Activated CD4-positive, CD25-positive, alpha-beta regulatory T cell treated with anti-CD3 and anti-CD28 coated beads, Interleukin-2, amount 50 U/mL, for 16 hours (primary cell): ENCODE results near the gene LGALS1.

Source experiments
- DNase-seq: peaks from one replicate; pipeline ENCODE4 v3.0.0-alpha.2; 2020; ENCODE audit warnings: low read depth, low spot score

LGALS1 gene

DNA sequence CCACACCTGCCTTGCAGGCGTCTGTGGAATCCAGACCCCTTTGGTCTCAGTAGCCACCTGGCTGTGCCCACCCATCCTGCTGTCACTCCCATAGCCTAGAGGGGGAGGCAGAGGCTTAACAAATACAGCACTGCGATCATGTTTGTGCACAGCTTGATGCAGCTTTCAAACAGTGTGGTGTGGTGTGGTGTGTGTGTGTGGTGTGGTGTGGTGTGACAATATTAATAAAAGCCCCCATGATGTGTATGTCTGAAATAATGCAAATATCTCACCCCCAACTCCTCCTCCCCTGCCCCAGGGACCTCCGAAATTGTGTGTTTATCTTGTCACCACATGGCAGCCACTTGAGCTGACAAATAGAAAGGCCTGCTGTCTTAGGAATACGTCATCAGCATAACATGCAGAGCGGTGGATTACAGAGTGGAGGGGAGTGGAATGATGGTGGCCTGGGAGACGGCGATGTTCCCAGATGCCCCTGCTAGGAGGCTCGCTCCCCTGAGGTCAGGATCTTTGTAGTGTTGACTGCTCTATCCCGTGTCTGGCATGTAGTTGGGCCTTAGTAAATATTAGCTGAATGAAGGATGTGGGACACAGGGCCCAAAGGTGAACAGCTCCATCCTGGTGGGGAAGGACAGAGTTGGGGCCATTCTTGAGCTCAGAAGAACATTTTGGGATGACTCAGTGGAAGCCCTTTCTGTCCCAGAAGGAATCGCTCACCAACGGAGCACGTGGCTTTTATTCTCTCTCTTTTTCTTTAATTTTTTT lies 14.1 kb upstream of the LGALS1 start:
- no peak for DNase-seq

DNA sequence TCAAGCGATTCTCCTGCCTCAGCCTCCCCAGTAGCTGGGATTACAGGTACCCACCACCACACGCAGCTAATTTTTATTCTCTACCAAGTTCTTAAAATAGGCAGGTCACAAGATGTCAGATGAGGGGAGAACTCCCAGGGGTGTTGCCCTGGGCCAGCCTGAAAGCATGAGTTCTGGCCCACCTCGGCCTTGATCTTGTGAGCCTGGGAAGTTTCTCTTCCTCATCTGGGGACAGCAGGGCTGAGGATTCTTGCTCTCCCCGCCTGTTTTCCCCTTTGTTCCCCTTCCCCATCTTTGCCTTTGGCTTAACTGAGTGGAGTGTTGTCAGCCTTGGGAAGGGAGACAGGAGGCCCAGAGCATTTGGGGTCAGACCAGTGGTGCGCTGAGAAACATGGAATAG lies 13.4 kb upstream of the LGALS1 start:
- no peak for DNase-seq

DNA sequence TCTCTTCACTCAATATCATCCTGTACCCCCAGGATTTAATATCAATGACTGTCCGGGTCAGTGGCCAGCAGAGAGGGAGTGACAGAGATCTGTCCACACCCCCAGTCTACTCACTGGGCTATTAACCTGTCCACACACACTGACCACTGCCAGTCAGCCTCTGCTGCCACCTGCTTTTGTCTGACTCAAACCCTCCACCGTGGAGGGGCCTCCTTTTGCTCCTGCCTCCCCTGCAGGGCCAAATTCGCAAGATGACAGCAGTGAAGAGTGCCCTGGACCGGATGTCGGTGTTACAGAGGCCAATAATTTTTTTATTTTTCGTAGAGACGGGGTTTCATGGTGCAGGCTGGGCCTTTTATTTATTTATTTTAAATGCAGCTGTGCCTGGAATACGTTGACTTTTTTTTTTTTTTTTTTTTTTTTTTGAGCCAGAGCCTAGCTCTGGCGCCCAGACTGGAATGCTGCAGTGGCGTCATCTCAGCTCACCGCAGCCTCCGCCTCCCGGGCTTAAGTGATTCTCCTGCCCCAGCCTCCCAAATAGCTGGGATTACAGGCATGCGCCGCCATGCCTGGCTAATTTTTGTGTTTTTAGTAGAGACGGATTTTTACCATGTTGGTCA lies 11.8 kb upstream of the LGALS1 start:
- no peak for DNase-seq

- DNase-seq = no peak
These were observed 11.0 kb upstream of the LGALS1 start for GRCh38 chr22:37664249-37665101.

DNA sequence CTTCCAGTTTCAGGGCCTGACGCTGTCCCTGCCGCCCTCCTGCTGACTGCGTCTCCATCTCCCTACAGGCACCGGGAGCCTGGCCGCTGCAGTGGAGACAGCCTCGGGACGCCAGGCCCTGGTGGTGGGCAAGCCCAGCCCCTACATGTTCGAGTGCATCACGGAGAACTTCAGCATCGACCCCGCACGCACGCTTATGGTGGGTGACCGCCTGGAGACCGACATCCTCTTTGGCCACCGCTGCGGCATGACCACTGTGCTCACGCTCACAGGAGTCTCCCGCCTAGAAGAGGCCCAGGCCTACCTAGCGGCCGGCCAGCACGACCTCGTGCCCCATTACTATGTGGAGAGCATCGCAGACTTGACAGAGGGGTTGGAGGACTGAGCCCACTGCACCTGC lies 9.9 kb upstream of the LGALS1 start:
- DNase-seq = no peak

GRCh38 chr22:37669586-37669985 lies 5.8 kb upstream of the LGALS1 start:
- DNase-seq = no peak

DNA sequence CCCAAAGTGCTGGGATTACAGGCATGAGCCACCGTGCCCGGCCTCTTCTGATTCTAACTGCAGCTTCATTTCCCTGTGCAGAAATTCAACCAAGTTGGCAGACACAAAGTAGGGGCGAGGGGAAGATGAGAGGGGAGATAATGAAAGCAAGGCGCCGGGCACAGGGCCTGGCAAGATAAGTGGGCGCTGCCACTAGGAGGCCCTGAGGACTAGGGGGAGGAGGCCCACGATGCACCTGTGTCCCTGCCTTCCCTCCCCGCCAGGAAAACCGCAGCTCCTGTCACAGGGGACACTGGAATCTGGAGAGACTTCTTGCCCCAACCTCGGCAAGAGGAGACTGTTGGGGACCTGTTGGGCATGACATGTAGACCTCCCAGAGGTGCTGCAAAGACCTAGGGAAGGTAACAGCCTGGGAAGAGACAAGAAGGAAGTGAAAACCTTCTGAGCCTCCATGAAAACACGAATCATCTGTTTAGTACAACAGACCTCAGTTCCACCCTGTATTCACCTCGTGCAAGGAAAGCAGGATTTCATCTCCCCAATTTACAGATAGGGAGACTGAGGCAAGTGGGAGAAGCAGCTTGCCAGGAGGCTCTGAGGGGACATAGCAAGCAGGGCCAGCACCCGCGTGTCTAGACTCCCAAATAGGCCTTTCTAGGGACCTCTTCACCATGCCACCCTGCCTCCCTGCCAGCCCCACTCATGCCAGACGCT lies 3.1 kb upstream of the LGALS1 start:
- DNase-seq = no peak

GRCh38 chr22:37672920-37673455 lies 2.4 kb upstream of the LGALS1 start:
- DNase-seq = no peak

GRCh38 chr22:37674248-37674647 lies 1.2 kb upstream of the LGALS1 start:
- DNase-seq = no peak

- DNase-seq = no peak
These were observed 697 bp downstream of the LGALS1 start for GRCh38 chr22:37675930-37676735.

DNA sequence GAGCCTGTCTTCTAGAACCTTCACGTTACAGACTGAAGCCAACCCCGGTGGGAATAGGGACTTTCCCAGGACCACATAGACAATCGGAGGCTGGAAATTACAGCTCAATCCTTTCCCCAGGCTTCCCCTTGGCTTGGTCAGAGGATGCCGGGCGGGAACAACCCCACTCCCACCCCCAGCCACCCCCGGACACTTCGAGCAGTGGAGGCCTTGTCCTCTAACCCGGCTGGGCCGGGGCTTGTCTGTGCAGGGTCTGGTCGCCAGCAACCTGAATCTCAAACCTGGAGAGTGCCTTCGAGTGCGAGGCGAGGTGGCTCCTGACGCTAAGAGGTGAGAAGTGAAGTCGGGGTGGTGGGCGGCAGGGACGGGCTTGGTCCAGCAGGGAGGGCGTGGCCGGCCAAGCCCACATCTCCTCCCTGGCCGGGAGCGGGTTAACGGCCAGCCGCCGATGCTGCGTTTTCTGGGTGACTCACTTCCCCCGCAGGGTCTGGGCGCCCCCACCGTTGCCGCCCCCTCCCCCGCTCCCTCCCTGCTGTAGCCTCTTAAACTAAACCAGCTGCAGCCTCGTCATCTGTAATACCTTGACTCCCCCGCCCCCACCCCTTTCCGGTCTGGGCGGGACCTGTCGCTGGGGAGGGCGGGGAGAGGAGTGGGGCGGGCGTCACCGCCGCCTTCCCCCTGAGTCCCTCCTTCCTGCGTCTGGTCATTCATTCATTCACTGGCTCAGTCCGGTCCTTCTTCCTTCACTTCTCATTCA lies 1.5 kb downstream of the LGALS1 start:
- DNase-seq = peak; percentile 88

- DNase-seq = no peak
These were observed 2.1 kb downstream of the LGALS1 start for GRCh38 chr22:37677493-37677974.

GRCh38 chr22:37678372-37678771 lies 2.9 kb downstream of the LGALS1 start:
- no peak for DNase-seq

DNA sequence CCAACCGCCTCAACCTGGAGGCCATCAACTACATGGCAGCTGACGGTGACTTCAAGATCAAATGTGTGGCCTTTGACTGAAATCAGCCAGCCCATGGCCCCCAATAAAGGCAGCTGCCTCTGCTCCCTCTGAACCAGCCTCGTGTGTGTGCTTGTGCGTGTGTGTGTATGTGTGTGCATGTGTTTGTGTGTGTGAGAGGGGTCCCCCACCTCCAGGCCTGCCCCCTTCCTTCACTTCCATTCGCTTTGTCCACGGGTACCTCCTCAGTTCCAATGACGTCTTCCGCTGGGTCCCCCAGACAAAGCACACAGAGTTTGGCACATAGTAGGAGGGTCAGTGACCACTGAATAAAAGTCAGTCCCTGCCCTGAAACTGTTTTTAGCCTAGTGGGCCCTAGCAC lies 4.2 kb downstream of the LGALS1 start:
- no peak for DNase-seq

- DNase-seq = no peak
These were observed 4.9 kb downstream of the LGALS1 start for GRCh38 chr22:37680191-37680851.

DNA sequence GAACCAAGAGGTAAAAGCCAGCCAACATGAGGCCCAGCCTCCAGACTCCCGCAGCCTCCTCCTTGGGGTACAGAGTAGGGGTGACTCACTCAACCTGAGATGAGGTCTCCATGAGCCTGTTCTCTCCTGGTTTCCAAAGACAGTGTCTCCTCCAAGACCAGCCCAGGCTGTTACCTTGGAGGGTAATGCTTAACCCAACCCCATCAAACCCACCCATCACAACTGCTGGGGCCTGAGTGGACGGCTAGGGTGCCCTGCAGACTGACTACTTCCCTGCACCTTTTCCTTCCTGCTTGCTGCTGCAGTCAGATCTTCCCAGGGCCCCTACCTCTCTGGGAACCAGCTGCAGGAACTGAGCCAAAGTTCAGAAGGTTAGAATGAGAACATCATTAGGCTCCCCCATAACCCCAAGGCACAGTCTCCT lies 5.6 kb downstream of the LGALS1 start:
- no peak for DNase-seq

GRCh38 chr22:37681556-37682049 lies 6.2 kb downstream of the LGALS1 start:
- peak; percentile 51 for DNase-seq

- DNase-seq = no peak
These were observed 9.6 kb downstream of the LGALS1 start for GRCh38 chr22:37684803-37685615.
